Kidney (tissue), 14 donors: ENCODE results near the gene B3GALT6. TPM values are rescaled to one million over a fixed set of nuclear protein-coding genes. Genes with fewer than 3 reads are reported as not detected.
A peak's percentile ranks its signal among the peaks of the same experiment; 100 is the strongest.

Experiments used
- DNase-seq, 5 donors: peaks; one replicate each; pipeline ENCODE4 v3.0.0-alpha.2; 2013 to 2020
- FAIRE-seq: peaks from 2 replicates; lab custom pipeline; 2012; peaks lifted over from hg19 to GRCh38; lab: Jason Lieb, UNC
- H3K27ac ChIP-seq, 2 donors: one replicate each; pipeline ENCODE4 v1.7.0; 2013; ENCODE audit warnings: low read depth in 2 of 2, low read length in 2 of 2, inconsistent platforms in 1 of 2
- H3K27me3 ChIP-seq: one replicate; pipeline ENCODE4 v1.7.1; 2013; ENCODE audit warnings: low read length, inconsistent platforms; ENCODE audit not compliant: control insufficient read depth, insufficient read depth
- H3K36me3 ChIP-seq, 3 donors: one replicate each; pipeline versions ENCODE4 v1.7.0 to v1.7.1; 2013; ENCODE audit warnings: low read length in 3 of 3, control low read depth in 1 of 3, inconsistent platforms in 1 of 3; ENCODE audit not compliant: insufficient read depth in 3 of 3, control insufficient read depth in 2 of 3
- H3K4me1 ChIP-seq, 3 donors: one replicate each; pipeline versions ENCODE4 v1.7.0 to v1.7.1; 2013; ENCODE audit warnings: low read length in 3 of 3, inconsistent platforms in 1 of 3, low read depth in 1 of 3; ENCODE audit not compliant: control insufficient read depth in 2 of 3, insufficient read depth in 2 of 3
- H3K4me3 ChIP-seq, 3 donors: one replicate each; pipeline versions ENCODE4 v1.7.0 to v1.8.1; 2013; ENCODE audit warnings: low read length in 3 of 3, control low read depth in 1 of 3, inconsistent platforms in 1 of 3
- H3K9ac ChIP-seq, 3 donors: one replicate each; pipeline versions ENCODE4 v1.7.0 to v1.7.1; 2013; ENCODE audit warnings: low read length in 3 of 3, control low read depth in 1 of 3, inconsistent platforms in 1 of 3
- H3K9me3 ChIP-seq, 3 donors: one replicate each; pipeline versions ENCODE4 v1.7.0 to v1.7.1; 2013; ENCODE audit warnings: low read length in 3 of 3, control low read depth in 1 of 3, inconsistent platforms in 1 of 3; ENCODE audit not compliant: control insufficient read depth in 2 of 3, insufficient read depth in 1 of 3
- CTCF ChIP-seq: IDR thresholded peaks from 3 replicates; pipeline ENCODE4 v1.5.1; 2012; ENCODE audit warnings: mild to moderate bottlenecking, moderate library complexity, borderline replicate concordance; ENCODE audit not compliant: insufficient read depth; ENCODE audit errors: extremely low read depth
- intact Hi-C: fragments of 100-400 bp; cut with DNase I; formaldehyde crosslinking; loops from one replicate; pipeline ENCODE4 v1.11.1; 2022
- polyA plus RNA-seq: library from polyadenylated mRNA; stranded (reverse); fragments of 350-450 nt; fragmentation: Illumina TruSeq; extraction: RNeasy Lipid Tissue Mini Kit (QIAGEN cat#74804); gene quantifications from one replicate; pipeline ENCODE4 v1.2.3, GENCODE V29; 2014; ENCODE audit warnings: low read depth, low replicate concordance; ENCODE audit not compliant: insufficient read depth
- total RNA-seq: library from RNA; stranded (reverse); fragmentation: NEBNext Ultra II Directional; extraction: Animal tissue kit (Norgen Biotek cat#: 25700); gene quantifications from one replicate; pipeline ENCODE4 v1.2.1, GENCODE V29; 2021
- donor health status: control.
- donor health status: control.
- donor health status: control.
- donor health status: control.
- donor health status: control.
- donor health status: DM: yes; HTN: yes; CAD: no.
- donor health status: Normal renal cell carcinoma (clear cell type).

Gene B3GALT6
- total and polyA plus RNA-seq, 2 donors from 2014 or later = 13.7 to 20.3 TPM

GRCh38 chr1:1208713-1209433, 23.2 kb upstream of the B3GALT6 start:
- Histone ChIP-seq H3K9me3 (no peaks in the 10 kb centered on the region), H3K36me3 (no peaks in the 10 kb centered on the region), H3K27me3 (no peaks in the 10 kb centered on the region), H3K9ac (no peak overlapping the region), H3K27ac (no peak overlapping the region), H3K4me3 (no peak overlapping the region), H3K4me1 (peaks cover 0 to 5% (median 0%) of the 10 kb centered on the region in 3 donors)
- DNase-seq = peak in 1 of 5 donors; percentile 75
- TF ChIP-seq CTCF = no peak
- intact Hi-C loops = no loop called here
- FAIRE-seq = no peak

- Histone ChIP-seq H3K9ac (no peak overlapping the region), H3K4me3 (no peak overlapping the region), H3K9me3 (no peaks in the 10 kb centered on the region), H3K27me3 (no peaks in the 10 kb centered on the region), H3K27ac (no peak overlapping the region), H3K4me1 (peaks cover 0 to 7% (median 0%) of the 10 kb centered on the region in 3 donors), H3K36me3 (no peaks in the 10 kb centered on the region)
- intact Hi-C loops = no loop called here
- DNase-seq = peak in 2 of 5 donors; percentile 40 to 80
- FAIRE-seq = no peak
- no peak for TF ChIP-seq CTCF
Observed at GRCh38 chr1:1210726-1211540, 21.1 kb upstream of the B3GALT6 start.

GRCh38 chr1:1211541-1212441, 20.2 kb upstream of the B3GALT6 start:
- H3K4me1 ChIP-seq = peaks cover 0 to 7% (median 0%) of the 10 kb centered on the region in 3 donors
- TF ChIP-seq CTCF = no peak
- DNase-seq = peak in 2 of 5 donors; percentile 57 to 73
- no peaks in the 10 kb centered on the region for H3K36me3 ChIP-seq
- no peak for FAIRE-seq
- H3K9ac ChIP-seq = no peak overlapping the region
- intact Hi-C loops = no loop called here
- no peaks in the 10 kb centered on the region for H3K27me3 ChIP-seq
- H3K27ac ChIP-seq = no peak overlapping the region
- no peak overlapping the region for H3K4me3 ChIP-seq
- no peaks in the 10 kb centered on the region for H3K9me3 ChIP-seq
